ENCODE measurements around the gene MGST2.

MGST2 gene

DNA sequence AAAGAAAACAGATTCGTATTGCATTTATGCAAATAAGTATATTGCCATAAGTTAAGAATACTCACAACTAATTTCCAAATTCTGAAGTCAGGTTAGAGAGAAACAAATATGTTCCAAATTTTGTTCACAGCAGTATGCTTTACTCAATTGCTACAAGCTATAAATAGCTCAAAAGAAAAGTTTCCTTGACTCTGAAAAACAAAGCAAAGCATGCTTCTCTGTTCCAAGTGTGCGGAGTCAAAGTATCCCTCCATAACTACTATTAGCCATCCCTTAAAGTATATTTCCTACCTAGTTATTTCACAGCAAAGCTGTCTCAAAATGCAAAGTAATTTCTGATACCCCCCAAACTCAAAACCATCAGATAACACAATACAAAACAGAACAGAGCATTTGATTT, 47.3 kb downstream of the MGST2 start:
- no peak for DNase-seq

DNA sequence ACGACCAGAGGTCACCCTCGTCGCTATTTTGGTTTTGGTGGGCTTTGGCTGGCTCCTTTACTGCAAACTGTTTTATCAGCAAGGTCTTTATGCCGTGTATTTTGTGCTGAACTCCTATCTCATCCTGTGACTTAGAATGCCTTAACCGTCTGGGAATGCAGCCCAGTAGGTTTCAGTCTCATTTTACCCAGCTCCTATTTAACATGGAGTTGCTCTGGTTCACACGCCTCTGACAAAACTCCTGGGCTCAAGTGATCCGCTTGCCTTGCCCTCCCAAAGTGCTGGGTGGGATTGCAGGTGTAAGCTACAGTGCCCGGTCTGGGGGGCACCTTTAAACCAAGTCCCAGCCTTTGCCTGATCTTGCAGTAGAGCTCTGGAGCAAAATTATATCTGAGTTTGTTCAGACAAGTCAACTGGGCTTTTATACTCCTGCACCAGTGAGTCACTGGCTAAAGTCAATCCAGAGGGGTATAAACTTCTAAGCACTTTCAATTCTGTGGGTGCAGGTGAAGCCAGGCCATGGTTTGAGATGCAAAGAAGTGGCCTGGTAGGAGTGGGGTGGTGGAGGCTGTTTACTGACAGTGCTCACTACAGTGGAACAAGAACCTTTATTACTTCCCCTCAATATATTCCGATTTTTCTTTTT, 50.2 kb downstream of the MGST2 start:
- no peak for DNase-seq

DNA sequence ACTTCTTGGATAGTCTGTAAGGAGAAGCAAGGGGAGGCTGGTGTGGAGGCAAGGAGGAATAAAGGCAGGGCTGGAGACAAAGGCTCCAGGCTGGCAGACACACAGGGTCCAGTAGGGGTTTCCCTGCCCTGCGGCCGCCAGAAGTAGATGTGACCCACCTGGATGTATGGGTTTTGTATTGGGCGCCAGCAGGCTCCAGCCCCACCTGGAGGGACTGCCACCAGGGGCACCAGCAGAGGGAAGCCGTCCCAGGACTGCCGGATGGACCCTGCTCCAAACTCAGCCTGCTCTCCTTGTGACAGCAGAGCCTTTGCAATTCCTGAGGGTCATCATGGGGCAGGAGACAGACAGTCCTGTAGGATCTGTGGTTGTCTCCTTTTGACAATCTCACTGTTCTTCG, 52.7 kb downstream of the MGST2 start:
- DNase-seq: no peak

DNA sequence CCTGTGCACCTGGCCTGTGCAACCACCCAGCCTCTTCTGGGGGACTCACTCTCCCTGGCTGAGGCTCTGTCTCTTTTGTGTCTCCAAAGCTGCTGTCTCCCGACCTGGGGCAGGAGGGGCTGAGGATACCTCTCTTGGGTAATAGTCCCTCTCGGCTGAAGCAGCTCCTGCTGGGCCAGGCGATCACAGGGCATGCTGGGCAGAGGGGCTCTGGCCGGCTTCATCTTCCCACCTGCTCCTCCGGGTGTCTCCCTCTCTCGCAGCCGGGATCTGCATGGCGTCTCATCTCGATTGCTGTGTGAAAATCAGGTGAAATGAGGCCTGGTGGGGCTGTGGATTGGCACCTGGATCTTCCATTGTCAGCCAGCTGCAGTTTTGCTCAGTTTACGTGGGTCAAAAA, 53.2 kb downstream of the MGST2 start:
- DNase-seq: no peak

DNA sequence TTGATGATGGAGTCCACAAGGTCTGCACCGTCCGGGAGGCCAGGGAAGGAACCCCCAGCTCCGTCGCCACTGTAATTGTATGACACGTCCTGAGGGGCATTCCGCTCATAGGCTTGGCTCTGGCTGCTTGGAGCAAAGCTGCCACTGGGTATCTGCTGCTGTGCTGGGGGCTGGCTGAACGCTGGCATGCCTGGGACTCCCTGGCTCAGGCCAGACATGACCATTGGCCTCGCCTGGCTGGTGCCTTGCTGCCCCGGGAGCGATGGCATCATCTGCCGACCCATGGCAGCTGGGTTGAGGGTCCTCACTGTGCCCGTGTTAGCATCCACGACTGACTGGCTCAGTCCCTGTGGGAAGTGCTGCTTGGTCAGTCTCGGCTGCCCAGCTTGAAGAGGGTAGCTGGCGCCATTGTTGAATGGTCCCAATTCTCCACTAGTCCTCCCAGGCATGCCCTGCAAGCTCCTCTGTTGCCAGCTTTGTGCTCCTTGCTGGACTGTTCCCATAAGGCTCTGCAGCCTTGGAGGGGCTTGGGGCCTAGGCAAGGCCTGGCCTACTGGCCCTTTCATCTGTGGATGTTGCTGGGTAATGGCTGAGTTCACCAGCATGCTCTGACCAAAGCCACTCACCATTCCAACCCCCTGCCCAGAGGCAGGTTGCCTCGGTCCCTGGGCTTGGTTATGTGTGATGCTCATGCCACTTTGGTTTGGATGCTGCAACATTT, 53.9 kb downstream of the MGST2 start:
- no peak for DNase-seq

DNA sequence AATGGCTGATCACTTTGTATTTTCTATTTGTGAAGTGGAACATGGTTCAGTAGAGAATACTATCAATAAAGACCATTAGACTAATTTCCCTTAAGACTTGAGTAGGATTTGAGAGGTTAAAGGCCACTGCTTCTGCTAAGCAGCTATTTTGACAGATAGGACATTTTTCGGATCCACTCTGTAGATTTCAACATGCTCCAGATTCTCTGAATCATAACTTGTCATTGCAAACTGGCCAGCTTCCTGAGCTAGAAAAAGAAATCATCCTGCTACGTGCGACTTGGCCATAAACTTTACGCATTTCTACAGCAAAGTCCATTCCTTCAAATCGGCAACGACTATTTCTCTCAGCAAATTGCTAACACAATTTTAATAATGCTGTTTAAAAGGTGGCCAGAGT, 55.2 kb downstream of the MGST2 start:
- DNase-seq: no peak

DNA sequence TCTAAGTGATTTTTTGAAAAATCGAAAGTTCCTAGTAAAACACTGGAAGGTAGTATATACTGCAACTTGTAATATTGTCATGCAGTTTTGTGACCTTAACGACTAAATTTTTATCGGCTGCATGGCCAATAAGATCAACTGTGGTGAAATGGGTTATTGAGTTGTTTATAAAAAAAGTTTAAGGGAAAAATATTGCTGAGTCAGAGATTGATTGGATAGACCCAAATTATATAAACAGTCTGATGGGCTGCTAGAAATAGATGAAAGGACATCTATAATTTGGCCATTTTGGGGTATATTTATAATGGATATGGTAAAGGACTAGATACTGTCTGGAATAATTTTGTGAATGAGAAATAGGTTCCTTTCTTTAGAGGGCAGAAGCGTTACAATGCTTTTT, 56.2 kb downstream of the MGST2 start:
- no peak for DNase-seq

DNA sequence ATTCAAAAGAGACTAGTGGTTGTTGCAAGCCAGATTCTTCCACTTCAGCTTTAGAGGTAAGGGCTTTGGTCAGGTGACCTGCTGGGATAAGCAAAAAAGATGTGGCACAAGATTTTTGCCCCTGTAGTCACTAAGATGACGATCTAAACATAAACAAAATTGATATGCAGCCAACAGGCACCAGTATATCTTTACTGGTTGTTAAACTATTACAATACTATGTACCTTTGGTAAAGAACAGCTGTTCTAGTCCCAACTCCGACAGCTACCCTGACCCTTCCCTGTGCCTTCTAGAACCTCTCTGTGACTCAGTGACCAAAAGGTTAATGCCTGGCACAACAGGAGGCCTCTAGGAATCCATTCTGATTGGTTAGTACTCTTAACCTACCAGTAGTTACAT, 59.6 kb downstream of the MGST2 start:
- DNase-seq: no peak

DNA sequence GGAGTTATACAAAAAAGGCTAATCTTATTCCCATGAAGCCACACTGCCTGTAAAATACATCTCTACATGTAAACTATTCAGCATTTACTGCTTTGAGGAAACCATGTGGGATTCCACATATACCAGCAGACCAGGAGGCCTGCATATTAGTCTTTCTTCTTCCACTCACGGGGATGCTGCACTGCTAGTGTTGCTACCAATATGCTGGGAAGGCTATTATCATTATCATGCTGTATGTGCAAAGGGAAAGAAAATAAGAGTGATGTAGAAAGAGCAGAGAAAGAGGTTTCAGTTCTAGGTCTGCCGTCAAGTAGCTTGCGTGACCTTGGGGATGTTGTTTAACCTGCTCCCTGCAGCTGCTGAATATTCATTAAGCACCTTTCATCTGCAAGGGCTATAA, 61.0 kb downstream of the MGST2 start:
- DNase-seq: no peak

DNA sequence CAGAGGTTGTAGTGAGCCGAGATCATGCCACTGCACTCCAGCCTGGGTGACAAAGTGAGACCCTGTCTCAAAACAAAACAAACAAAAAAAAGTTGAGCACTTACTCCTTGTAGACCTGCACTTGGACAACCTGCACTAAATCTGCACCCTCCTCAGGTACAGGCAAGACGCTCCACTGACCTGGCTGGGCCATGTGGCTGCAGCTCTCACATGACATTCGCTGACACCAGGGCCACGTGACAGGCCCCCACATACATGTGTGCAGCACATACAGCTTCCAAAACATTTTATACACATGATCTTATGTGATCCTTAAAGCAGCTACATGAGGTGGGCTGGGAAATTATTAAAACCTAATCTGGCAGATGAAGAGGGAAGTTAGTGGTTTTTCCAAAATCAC, 62.5 kb downstream of the MGST2 start:
- DNase-seq: no peak

DNA sequence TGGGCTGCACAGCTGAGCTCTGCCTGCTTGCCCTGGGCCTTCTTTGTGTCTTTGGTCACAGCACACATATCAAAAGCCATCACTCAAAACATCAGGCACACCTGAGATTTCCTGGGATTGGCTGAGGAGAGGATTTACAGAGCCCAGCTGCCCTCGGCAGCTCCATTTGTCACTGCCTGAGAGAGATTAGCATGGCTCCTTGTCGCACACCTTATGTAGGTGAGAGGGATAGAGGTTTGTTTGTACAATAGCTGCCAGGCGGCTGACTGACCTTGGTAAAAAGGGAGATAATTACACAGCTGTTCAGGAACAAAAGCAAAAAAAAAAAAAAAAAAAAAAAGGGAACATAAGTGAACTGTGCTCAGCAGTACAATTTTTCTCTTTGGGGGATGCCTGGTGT, 63.2 kb downstream of the MGST2 start:
- peak; percentile 61 for DNase-seq

DNA sequence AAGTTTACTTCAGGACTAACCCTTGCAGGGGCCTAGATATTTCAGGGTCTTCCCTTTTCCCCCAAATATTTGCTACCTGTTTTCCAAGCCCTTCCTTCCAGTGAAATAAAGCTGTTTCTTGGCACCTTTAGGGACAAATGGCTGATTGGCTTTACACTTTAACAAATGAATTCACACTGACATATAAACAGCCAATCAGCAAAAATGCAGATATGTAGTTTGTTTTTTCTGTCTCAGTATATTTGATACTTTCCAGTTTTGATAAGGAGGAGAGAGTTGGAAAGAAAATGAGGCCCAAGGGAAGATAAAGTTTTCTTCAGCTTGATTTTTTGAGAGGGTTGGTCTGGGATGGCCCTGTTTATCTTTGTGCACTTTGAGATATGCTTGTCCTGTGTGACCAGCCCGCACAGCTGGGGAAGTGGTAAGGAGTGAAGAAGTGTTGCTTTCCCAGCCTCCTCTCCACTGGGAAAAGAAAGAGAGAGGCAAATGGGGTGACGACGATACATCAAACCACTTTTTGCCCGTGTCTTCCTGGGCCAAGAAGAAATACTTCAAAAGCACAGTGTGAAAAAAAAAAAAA, 67.5 kb downstream of the MGST2 start:
- DNase-seq: no peak

DNA sequence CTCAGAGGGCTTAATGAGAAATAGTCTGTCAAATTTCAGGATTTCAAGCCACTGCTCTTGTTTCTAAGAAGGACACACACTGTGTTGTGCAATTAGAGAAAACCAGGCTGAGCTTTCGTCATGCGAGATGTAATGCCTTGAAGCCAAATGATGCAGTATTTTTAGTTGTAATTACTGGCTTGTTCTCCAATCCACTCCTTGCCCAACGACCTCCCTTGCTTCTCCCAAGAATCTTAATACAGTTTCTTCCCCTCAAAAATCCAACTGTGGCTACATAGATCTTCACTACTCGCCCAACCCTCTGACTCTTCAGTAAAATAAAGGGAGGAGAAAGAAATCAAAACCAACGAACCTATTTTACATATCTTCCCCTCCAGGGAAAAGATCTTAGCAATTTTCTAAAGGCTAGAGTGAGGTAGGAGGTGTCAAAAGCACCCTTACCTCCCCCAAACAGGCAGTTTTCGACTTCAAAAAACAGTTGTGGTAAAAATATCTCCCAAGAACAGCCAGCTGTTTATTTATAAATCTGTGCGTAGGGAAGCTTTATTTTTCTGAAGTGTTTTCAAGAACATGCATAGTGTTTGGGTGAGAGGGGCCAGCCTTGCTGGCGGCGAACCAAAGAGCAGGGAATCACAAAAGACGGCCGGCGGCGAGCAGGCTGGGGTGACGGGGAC, 68.7 kb downstream of the MGST2 start:
- DNase-seq: no peak

DNA sequence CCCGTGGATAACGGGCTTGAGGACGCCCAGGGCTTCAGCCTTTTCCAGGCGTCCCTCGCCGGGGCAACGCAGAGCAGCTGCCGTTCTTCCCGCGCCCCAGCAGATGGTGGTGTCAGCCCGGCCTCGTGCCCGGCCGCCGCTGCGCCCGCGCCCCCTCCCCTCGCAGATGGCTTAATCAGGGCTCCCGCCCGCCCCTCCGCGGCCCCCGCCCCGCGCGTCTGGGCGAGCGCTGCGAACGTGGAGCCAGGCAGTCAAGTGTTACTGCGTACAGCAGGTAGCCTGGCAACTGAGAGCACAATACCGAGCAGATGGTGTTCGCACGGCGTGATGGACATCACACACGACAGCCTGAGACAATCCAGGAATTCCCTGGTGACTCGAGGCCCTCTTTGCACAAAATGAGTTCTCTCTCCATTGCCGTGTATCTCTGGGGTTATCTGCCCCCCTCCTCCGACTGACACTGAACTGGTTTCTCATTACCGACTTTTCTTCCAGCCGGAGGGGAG, 69.3 kb downstream of the MGST2 start:
- peak; percentile 89 for DNase-seq

DNA sequence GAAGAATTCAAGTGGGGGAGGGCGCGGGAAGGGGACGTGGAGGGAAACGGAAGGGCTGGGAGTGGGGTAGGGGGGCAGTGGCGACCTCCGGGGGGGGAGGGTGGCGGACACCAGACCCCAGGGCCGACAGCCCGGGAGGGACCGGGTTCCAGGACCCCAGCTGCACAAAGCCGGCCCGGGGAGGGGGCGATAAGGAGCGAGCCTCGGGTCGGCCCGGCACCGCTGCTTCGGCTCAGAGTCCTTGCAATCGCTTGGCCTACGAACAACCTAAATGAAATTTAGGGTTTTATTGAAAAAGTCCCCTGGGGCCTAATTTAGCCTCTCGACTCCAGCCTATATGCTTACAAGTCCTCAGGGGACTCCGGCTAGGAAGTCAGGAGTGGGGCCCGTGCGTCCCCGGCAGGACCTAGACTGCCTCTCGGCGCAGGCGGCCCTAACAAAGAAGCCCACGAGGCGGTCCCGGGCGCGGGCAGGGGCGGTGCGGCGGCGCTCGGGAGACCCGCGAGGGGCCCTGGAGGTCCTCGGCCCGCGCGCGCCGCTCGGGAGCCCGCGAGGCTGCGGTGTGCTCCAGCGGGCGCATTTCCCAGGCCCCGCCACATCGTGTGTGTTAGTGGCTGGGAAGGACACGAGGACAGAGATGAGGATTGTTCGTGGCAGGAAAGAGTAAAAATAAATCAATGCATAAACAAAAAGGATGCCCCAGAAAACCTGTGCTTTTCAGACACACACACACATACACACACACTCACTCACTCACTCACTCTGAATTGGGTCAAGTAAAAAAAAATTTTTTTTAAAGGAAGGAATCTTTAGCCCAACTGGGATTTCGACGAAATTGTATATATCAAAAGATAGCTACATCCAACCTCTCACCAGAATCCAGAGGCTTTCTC, 70.0 kb downstream of the MGST2 start:
- DNase-seq: no peak

DNA sequence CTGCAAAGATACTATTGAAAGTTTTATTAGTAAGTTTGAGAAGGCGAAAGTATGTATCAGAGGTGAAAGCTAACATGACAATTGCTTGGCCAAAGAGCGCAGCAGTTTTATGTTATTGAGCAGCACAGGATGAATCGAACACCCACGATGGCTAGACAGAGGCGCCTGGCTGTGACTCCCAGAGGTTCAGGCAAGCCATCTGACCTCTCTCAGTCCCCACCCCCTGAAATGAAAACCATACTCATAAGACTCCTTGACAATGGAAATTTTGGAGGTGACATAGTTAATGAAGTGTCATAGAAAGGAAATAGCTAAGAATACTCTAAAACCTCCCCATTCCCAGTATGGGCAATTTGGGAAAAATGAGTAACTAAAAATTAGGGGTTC, 70.6 kb downstream of the MGST2 start:
- DNase-seq: no peak

DNA sequence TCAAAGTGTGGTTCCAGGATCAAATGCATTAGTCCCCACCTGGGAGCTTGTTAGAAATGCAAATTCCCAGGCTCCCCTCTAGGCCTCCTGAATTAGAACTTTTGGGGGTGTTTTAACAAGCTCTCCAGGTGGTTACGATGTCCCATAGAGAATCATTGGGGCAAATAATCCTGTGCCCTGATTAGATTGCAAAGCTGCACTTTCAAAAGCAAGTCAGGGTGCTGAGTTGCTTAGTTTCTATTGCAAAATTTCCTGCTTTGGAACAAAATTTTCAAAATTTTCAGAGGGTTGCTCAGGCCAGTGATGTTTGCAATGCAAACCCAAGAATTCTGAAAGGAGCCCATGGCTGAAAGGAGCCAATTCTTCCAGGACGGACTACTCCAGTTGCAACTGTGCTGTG, 71.0 kb downstream of the MGST2 start:
- DNase-seq: no peak

DNA sequence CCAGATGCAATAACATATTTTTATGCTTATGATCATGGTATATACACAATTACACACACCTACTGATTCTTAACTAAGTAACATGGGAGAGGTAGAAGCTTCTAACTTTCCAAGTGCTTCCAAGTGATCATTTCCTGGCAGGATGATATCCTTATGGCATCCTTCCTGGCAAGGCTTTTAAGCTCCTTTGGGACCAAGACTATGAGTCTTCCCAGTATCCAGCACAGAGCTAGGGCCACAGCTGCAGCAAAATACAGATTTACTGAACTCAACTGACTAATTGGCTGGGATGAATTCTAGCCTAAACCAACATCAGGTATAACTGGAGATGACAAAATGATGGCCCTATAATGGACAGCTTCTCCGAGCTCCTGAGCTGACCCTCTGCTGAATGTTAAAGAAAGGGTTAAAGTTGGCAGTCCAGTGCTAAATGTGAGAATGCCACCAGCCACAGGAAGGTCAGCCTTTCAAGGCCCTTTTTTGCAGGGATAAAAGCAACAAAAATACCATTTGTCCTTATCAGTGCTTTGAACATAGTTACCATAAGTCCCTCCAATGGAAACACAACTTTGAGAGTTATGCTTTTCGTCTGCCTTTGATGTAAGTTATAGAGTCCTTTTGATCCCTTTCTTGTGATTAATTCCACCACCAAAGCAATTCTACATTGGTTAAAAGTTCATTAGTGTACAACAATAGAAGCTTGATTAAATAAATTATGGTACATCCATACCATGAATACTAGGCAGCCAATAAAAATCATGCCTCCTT, 73.4 kb downstream of the MGST2 start:
- no peak for DNase-seq

DNA sequence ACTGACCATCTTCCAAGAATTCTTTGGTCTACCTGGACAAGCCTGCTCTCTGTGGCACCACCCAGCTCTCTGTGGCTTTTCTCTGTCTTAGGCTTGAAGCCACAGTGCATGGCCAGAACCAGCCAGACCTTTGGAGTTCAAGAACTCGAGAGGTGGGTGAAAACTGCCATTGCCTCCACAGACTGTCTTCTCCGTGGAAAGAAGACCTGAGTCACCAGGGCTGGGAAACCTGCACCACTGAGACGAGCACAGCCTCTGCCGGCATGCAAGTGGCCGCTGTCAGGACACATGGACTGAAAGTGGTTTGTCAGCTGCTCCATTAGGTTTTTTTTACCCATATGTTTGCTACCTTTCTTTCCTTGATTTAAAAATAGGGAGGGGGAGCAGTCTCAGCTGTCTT, 74.5 kb downstream of the MGST2 start:
- no peak for DNase-seq

DNA sequence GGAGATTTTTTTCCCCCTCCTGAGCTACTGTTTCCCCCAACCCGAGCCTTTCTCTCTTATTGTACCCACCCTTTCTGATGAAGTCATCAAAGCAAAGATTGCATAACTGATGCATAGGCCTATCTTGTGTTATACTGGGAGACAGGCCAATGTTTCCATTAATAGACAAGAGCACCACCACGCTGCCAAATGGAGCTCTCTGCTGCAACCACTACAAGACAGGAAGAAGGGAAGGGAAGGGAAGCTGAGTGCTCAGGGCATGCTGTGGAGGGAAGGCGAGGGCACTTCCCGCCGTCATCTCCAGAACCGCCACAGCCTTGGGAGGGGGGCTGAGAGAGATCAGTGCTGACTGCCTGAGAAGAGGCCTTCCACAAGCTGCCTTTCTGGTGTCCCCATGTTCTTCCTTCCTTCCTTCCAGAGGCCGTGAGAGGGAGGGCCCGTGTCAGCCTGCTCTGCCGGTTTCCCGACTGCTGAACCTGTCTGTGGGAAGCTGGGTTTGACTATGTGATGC, 75.0 kb downstream of the MGST2 start:
- peak; percentile 18 for DNase-seq

DNA sequence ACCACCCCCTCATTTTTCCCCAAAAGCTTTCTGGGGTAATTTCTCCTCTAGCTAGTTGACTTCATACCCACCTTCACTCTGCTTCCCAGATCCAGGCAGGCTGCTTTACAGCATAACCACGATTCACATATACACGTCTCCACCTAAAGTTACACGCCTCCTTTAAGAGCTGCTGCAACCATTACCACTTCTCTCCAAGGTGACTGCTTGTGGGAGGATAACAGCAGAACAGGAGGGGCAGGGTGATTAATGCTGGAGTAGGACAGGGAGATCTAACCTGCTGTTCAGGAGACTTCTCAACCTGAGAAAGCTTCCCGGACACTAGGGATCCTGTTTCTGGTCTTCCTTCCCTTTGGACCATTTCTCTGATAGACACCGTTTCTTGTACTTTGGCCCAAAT, 77.4 kb downstream of the MGST2 start:
- DNase-seq: no peak

DNA sequence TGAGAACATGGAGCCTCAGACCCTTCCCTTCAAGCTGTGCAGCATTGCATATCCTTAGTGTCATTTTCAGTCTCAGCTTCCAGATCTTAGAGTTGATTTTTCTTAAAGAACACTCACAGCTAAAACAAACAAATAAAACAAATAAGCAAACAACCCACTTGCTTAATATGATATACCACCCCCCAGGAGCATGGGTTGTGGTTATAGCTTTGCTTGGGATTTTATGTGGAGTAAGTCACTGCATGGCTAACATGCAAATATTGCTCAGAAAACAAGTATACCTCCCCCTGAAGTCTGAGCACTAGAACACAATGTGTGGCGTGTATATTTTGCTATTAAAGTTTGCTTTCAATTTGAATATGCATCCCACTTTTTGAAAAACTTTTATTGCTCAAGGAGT, 78.6 kb downstream of the MGST2 start:
- DNase-seq: no peak
